ENCODE results near the gene C16orf95. TPM values are rescaled to one million over a fixed set of nuclear protein-coding genes. Genes with fewer than 3 reads are reported as not detected.

Gene C16orf95
- total RNA-seq, 2 experiments from 2014 or later = 5.6 to 12.8 TPM

DNA sequence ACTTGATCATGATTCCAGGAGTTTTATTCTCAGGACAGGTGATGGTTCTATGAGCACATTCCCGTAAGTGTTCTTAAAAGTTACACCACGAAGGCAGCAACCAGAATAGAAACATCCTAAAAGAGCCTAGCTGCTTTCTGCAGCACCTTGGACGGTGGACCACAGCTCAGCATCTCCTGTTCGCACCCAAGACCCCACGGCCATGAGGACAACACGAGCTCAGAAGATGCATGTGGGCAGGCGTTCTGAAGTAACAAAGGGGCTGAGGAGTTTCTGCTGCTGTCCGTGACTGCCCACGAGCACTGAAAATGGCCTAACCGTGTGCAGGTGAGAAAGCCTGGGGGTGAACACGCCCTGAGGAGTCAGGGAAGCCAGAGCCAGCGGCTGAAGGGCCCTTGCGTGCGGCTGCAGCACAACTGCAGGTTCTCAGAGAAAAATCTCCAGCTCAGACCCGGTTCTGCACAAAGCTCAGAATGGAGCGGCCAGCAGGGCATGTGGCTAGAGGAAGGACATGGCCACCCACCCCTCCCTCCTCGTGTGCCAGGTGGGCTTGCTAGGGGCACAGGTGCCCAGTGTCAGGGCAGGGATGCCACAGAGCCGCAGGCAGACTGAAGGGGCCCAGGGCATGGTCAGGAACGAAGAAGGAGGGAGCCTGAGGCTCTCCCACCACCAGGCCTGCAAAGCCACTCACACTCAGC lies 10.8 kb upstream of the C16orf95 start:
- Mint-ChIP-seq H3K4me1 (no peaks in the 10 kb centered on the region), H3K27me3 (no peaks in the 10 kb centered on the region), H3K9me3 (ENCODE audit: low read depth) (no peaks in the 10 kb centered on the region), H3K36me3 (ENCODE audit: low read depth) (peaks cover 11% of the 10 kb centered on the region), H3K27ac (no peak overlapping the region), H3K4me3 (no peak overlapping the region)
- ATAC-seq (no peak), DNase-seq (no peak)
- POLR2A ChIA-PET = no interaction called here
- intact Hi-C loops (cut with DNase I, micrococcal nuclease) = no loop called here
- CTCF ChIA-PET = interaction anchor here (1.0 kb wide), 2 partner anchors 121 to 308 kb away, joined by 4 read pairs; no protein-coding TSS in a partner anchor

- no peak overlapping the region for H3K27ac Mint-ChIP-seq
- H3K9me3 Mint-ChIP-seq (ENCODE audit: low read depth) = no peaks in the 10 kb centered on the region
- ChIA-PET POLR2A (no interaction called here), CTCF (interaction anchor here (1.0 to 1.7 kb wide), 3 partner anchors 9 to 207 kb away, joined by 3 to 5 read pairs (median 4); partner anchors contain the start of gene C16orf95)
- intact Hi-C loops (cut with DNase I, micrococcal nuclease) = no loop called here
- no peaks in the 10 kb centered on the region for H3K4me1 Mint-ChIP-seq
- DNase-seq = no peak
- no peaks in the 10 kb centered on the region for H3K27me3 Mint-ChIP-seq
- peaks cover 7% of the 10 kb centered on the region for H3K36me3 Mint-ChIP-seq (ENCODE audit: low read depth)
- H3K4me3 Mint-ChIP-seq = no peak overlapping the region
- ATAC-seq = no peak
Observed at GRCh38 chr16:87326151-87326571, 9.0 kb upstream of the C16orf95 start.

DNA sequence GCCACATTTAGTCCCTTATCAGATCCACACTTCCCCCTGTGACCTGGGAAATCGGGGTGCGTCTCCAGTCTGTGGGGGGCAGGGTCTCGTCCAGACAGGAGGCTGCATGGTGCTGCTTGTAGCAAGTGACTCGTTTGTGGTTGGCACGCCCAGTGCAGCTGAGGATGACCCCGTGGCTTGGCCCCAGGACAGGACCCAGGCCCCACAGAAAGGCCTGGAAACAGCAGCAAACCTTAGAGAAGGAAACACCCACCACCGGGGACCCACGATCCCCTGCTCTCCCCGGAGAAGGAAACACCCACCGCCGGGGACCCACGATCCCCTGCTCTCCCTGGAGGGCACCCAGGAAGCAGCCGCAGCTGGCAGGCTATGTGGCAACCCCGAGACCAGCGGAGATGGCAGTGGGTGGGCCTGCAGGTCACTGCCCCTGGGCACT lies 8.2 kb upstream of the C16orf95 start:
- Mint-ChIP-seq H3K36me3 (ENCODE audit: low read depth) (peaks cover under 1% of the 10 kb centered on the region), H3K27me3 (no peaks in the 10 kb centered on the region), H3K27ac (no peak overlapping the region), H3K4me3 (no peak overlapping the region), H3K9me3 (ENCODE audit: low read depth) (no peaks in the 10 kb centered on the region), H3K4me1 (no peaks in the 10 kb centered on the region)
- ATAC-seq (no peak), DNase-seq (no peak)
- POLR2A ChIA-PET = no interaction called here
- intact Hi-C loops (cut with DNase I, micrococcal nuclease) = no loop called here
- CTCF ChIA-PET = interaction anchor here (0.6 to 1.7 kb wide), 5 partner anchors 8 to 354 kb away, joined by 3 to 4 read pairs (median 3); partner anchors contain the start of gene C16orf95

DNA sequence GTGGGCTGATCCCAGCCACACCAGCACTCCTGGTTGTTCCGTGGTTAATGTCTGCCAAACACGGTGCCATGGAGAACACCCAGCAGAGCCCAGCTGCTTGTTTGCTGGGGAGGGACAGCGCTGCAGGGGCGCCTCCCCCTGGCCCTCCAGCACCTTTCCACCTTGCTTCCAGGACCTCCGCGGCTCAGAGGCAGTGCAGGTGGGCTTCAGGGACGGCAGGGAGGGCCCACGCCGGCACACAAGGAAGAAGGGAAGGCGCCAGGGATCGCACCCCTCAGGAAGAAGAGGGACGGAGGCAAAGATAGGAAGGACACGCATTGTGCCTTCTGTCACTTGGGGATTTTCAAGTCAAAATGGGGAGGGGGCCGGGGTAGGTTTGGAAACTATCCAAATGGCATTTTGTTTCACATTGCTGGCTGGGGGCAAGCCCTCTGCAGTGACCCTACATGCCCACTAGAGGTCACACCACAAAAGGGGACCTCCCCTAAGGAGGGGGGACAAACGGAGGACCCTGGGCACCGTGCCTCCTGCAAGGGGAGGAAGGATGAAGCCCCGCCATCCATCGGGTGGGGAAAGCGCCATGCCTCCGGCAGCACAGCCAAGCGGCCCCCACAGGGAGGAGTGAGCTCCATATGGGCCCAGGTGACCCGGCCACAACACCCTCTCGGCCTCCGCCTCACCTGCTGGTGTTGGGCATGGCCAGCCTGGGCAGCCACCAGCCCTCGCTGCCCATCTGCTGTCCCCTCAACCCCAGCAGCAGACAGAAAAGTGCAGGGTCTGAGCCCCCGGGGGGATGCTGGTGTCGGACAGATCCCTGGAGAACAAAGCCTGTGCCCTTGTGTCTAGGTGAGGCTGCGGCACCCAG lies 7.5 kb upstream of the C16orf95 start:
- no peak overlapping the region for H3K4me3 Mint-ChIP-seq
- DNase-seq = peak; percentile 56
- POLR2A ChIA-PET = no interaction called here
- H3K9me3 Mint-ChIP-seq (ENCODE audit: low read depth) = no peaks in the 10 kb centered on the region
- CTCF ChIA-PET = interaction anchor here (0.6 to 1.5 kb wide), 5 partner anchors 10 to 767 kb away, joined by 3 read pairs; no protein-coding TSS in a partner anchor
- intact Hi-C loops (cut with DNase I, micrococcal nuclease) = loop anchor here in 1 of 2 experiments (1.0 kb wide), 1 partner anchor 312 kb away; no protein-coding TSS in a partner anchor
- peak; percentile 79 for ATAC-seq
- no peaks in the 10 kb centered on the region for H3K4me1 Mint-ChIP-seq
- no peaks in the 10 kb centered on the region for H3K36me3 Mint-ChIP-seq (ENCODE audit: low read depth)
- no peaks in the 10 kb centered on the region for H3K27me3 Mint-ChIP-seq
- no peak overlapping the region for H3K27ac Mint-ChIP-seq

GRCh38 chr16:87323727-87324410 lies 6.7 kb upstream of the C16orf95 start:
- H3K27me3 Mint-ChIP-seq = no peaks in the 10 kb centered on the region
- no peak overlapping the region for H3K4me3 Mint-ChIP-seq
- no peak overlapping the region for H3K27ac Mint-ChIP-seq
- H3K9me3 Mint-ChIP-seq (ENCODE audit: low read depth) = no peaks in the 10 kb centered on the region
- DNase-seq (no peak), ATAC-seq (no peak)
- H3K4me1 Mint-ChIP-seq = peaks cover 3% of the 10 kb centered on the region
- peaks cover 3% of the 10 kb centered on the region for H3K36me3 Mint-ChIP-seq (ENCODE audit: low read depth)
- CTCF ChIA-PET = interaction anchor here (0.5 to 1.5 kb wide), 4 partner anchors 11 to 188 kb away, joined by 3 to 4 read pairs (median 3); no protein-coding TSS in a partner anchor
- POLR2A ChIA-PET = no interaction called here
- intact Hi-C loops (cut with DNase I, micrococcal nuclease) = loop anchor here in 1 of 2 experiments (1.0 kb wide), 1 partner anchor 312 kb away; no protein-coding TSS in a partner anchor

DNA sequence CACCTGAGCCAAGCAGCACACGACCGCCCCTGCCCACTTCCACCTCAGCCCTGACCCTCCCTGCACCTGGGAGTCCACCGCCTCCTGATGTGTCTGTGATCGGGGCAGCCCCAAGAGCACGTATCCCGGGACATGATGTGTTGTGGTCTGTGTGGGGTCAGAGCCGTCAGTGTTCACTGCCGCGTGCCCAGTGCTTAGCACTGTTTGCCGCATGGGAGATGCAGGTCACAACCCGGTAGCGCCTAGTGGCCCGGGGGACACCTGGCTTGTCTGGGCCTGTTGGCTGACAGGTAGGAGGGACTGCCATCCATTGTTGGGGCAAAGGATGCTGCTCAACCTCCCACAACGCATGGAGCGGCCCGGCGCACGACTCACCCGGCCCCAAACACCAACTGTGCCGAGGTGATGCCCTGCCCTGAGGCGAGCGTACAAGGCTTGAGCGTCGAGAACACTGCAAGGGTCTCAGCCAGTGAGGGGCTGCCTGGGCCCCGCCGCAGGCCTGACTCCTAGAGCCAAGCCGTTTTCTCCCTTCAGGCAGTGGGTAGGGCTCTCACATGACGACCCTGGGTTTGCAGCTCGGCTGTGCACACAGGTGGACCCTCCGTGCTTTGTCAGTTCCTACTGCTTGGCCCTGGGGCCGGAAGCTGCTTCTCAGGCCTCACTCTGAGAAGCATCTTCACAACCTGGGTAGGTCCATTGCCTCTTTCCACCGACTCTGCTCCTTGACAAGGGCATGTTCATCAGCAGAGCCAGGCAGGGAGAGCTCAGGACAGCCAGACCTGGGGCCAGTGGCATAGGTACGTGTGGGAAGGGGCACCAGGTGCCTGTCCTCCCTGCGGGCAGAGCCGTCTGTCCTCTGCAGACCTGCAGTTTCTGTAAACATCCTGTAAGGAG lies 5.9 kb upstream of the C16orf95 start:
- ChIA-PET CTCF (interaction anchor here (0.5 to 1.1 kb wide), 5 partner anchors 12 to 228 kb away, joined by 3 to 4 read pairs (median 3); no protein-coding TSS in a partner anchor), POLR2A (no interaction called here)
- DNase-seq (no peak), ATAC-seq (no peak)
- Mint-ChIP-seq H3K27me3 (no peaks in the 10 kb centered on the region), H3K4me3 (no peak overlapping the region), H3K9me3 (ENCODE audit: low read depth) (no peaks in the 10 kb centered on the region), H3K27ac (no peak overlapping the region), H3K36me3 (ENCODE audit: low read depth) (peaks cover 11% of the 10 kb centered on the region), H3K4me1 (peaks cover 11% of the 10 kb centered on the region)
- intact Hi-C loops (cut with DNase I, micrococcal nuclease) = no loop called here

- DNase-seq (no peak), ATAC-seq (no peak)
- Mint-ChIP-seq H3K4me1 (peaks cover 11% of the 10 kb centered on the region), H3K4me3 (no peak overlapping the region), H3K36me3 (ENCODE audit: low read depth) (peaks cover 16% of the 10 kb centered on the region), H3K9me3 (ENCODE audit: low read depth) (no peaks in the 10 kb centered on the region), H3K27me3 (no peaks in the 10 kb centered on the region), H3K27ac (no peak overlapping the region)
- intact Hi-C loops (cut with DNase I, micrococcal nuclease) = no loop called here
- POLR2A ChIA-PET = no interaction called here
- CTCF ChIA-PET = interaction anchor here (0.8 to 1.1 kb wide), 2 partner anchors 60 to 229 kb away, joined by 3 read pairs; no protein-coding TSS in a partner anchor
Observed at GRCh38 chr16:87322360-87322759, 5.2 kb upstream of the C16orf95 start.

- ChIA-PET POLR2A (no interaction called here), CTCF (interaction anchor here (0.7 to 1.1 kb wide), 3 partner anchors 19 to 230 kb away, joined by 3 to 4 read pairs (median 3); no protein-coding TSS in a partner anchor)
- no peak for DNase-seq
- Mint-ChIP-seq H3K27ac (no peak overlapping the region), H3K36me3 (ENCODE audit: low read depth) (peaks cover 16% of the 10 kb centered on the region), H3K4me3 (no peak overlapping the region), H3K9me3 (ENCODE audit: low read depth) (no peaks in the 10 kb centered on the region), H3K27me3 (no peaks in the 10 kb centered on the region), H3K4me1 (peaks cover 11% of the 10 kb centered on the region)
- intact Hi-C loops (cut with DNase I, micrococcal nuclease) = no loop called here
- ATAC-seq = no peak
Observed at GRCh38 chr16:87321336-87322107, 4.3 kb upstream of the C16orf95 start.

GRCh38 chr16:87320510-87321227 lies 3.5 kb upstream of the C16orf95 start:
- ChIA-PET CTCF (interaction anchor here (1.0 kb wide), 1 partner anchor 20 kb away, joined by 3 read pairs; no protein-coding TSS in a partner anchor), POLR2A (no interaction called here)
- Mint-ChIP-seq H3K36me3 (ENCODE audit: low read depth) (peaks cover 16% of the 10 kb centered on the region), H3K9me3 (ENCODE audit: low read depth) (no peaks in the 10 kb centered on the region), H3K4me3 (no peak overlapping the region), H3K27me3 (no peaks in the 10 kb centered on the region), H3K4me1 (peaks cover 11% of the 10 kb centered on the region), H3K27ac (no peak overlapping the region)
- ATAC-seq (no peak), DNase-seq (no peak)
- intact Hi-C loops (cut with DNase I, micrococcal nuclease) = no loop called here
